Panc1 (cell line): ENCODE data around the gene MBTPS2.

Experiments
- CTCF ChIP-seq: fragments of 450-650 bp; IDR thresholded peaks from 2 replicates; pipeline ENCODE4 v1.5.1; 2017; ENCODE audit warnings: mild to moderate bottlenecking
- POLR2AphosphoS5 ChIP-seq: IDR thresholded peaks from 2 replicates; pipeline ENCODE4 v1.6.1; 2012; ENCODE audit warnings: mild to moderate bottlenecking, low read depth, low read length, moderate library complexity
- REST ChIP-seq, 2 experiments: IDR thresholded peaks; 2 replicates each; pipeline ENCODE4 v1.6.1; 2011 to 2012; ENCODE audit warnings: low read depth in 2 of 2, control low read depth in 1 of 2, low read length in 1 of 2, mild to moderate bottlenecking in 1 of 2, moderate library complexity in 1 of 2; ENCODE audit not compliant: insufficient read depth in 1 of 2
- SIN3A ChIP-seq: IDR thresholded peaks from 2 replicates; pipeline ENCODE4 v1.6.1; 2012; ENCODE audit warnings: low read depth, mild to moderate bottlenecking, low read length, moderate library complexity, borderline replicate concordance; ENCODE audit not compliant: insufficient read depth
- TCF7L2 ChIP-seq: IDR thresholded peaks from 2 replicates; pipeline ENCODE4 v1.6.1; 2011; ENCODE audit warnings: mild to moderate bottlenecking, low read depth, low read length, inconsistent platforms

- TF ChIP-seq CTCF, result no peak
- TF ChIP-seq SIN3A, result no peak
- no peak for TF ChIP-seq POLR2AphosphoS5
- no peak for TF ChIP-seq REST (IDR thresholded peaks at IDR 0.05; ENCODE audit: insufficient read depth in 1 of 2, low read depth in 2 of 2, low read length in 1 of 2)
- no peak for TF ChIP-seq TCF7L2
These were observed 7.9 kb upstream of the MBTPS2 start for GRCh38 chrX:21831496-21831895.
